Measurements from ENCODE around the gene FAM47E.

- TF ChIP-seq CTCF (IDR thresholded peaks at IDR 0.05) (no peak), POLR2A (IDR thresholded peaks at IDR 0.05) (no peak)
These were observed 2.0 kb downstream of the FAM47E start for GRCh38 chr4:76253511-76253910.

Measured in adrenal gland (tissue), 5 donors.